Mesangial cell (primary cell): ENCODE results near the gene SEC14L1. TPM values are rescaled to one million over a fixed set of nuclear protein-coding genes. Genes with fewer than 3 reads are reported as not detected.

Source experiments
- total RNA-seq: library from RNA; depleted of rRNA; stranded (reverse); fragments of >200 nt; gene quantifications from 2 replicates; pipeline ENCODE4 v1.2.3, GENCODE V29; 2015

Gene SEC14L1
- total RNA-seq, result 53.4 and 74.5 TPM in 2 replicates

DNA sequence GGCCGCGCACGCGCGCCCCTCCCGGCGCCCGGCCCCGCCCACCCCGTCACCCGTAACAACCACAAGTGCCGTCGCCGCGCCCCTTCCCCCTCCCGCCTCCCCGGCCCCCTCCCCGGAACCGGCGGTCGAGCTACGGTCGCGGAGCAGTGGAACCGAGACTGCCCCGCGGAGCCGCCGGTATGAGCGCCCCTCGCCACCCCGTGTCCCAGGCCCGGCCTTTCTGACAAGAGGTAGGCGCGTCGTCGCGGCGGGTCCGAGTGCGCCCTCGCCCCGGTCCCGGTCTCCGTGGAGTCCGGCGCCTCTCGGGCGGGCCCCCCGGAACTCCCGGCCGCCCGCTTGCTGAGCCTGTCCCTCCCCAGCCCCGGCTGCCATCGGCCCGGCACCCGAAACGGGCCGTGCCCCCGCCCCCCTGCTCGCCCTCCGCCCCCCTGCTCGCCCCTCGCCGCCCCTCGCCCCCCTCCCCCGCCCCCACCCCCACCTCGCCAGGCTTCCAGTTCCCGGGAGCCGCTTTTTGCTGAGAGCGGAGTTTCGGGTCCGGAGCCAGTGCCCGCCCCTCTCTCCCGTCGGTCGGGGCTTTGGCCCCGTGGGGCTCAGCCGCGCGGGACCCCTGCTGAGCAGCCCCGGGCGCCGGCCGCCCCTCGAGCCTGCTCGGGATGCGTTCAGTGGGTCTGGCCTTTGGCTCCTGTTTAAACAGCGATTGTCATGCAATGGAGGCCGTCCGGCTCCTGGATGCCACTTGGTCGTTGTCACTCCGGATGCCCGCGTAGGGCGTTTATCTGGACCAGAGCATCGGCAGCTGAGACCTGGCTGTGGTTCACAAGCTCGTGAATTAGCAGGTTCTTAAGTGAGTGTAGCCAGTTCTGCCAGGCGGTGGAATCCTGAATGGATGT, at the start of gene SEC14L1:
SEC14L1 (plus strand) TSS at position 92 of the 890 bp plus-strand sequence. CDS start 2,628 bp downstream, outside the sequence.

